Neural progenitor cell (in vitro differentiated cells): ENCODE results near the gene GRIN2A.

Experiments used
- EZH2 ChIP-seq: fragments of 200-600 bp; sonication (generic); IDR thresholded peaks from 2 replicates; pipeline ENCODE4 v1.6.1; 2017; ENCODE audit warnings: antibody characterized with exemption, mild to moderate bottlenecking, moderate library complexity
- TF ChIP-seq, protein P1 (sequence below): fragments of 200-600 bp; sonication (generic); IDR thresholded peaks from 2 replicates; pipeline ENCODE4 v1.5.1; 2017; ENCODE audit warnings: antibody characterized with exemption, mild to moderate bottlenecking

DNA sequence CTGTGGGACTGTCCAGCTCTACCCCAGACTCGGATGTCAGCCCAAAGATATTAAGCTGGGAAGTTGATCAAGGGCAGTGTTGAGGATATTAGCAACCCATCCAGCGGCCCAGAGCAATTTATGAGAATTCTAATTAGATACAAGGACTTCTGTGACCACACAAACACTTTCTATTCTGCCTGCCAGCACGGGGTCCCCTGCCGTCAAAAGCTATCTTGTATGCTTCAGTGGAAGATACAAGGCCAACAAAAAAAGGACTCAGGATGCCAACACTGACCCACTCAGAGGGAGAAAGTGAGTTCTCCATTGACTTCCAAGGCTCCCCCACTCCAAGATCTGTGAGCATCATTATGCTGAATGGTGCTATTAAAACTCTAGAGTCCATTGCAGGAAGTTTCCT, 390.7 kb downstream of the GRIN2A start:
- no peak for TF ChIP-seq EZH2
- TF ChIP-seq, protein P1, sequence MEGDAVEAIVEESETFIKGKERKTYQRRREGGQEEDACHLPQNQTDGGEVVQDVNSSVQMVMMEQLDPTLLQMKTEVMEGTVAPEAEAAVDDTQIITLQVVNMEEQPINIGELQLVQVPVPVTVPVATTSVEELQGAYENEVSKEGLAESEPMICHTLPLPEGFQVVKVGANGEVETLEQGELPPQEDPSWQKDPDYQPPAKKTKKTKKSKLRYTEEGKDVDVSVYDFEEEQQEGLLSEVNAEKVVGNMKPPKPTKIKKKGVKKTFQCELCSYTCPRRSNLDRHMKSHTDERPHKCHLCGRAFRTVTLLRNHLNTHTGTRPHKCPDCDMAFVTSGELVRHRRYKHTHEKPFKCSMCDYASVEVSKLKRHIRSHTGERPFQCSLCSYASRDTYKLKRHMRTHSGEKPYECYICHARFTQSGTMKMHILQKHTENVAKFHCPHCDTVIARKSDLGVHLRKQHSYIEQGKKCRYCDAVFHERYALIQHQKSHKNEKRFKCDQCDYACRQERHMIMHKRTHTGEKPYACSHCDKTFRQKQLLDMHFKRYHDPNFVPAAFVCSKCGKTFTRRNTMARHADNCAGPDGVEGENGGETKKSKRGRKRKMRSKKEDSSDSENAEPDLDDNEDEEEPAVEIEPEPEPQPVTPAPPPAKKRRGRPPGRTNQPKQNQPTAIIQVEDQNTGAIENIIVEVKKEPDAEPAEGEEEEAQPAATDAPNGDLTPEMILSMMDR: no peak
